ENCODE results near the gene CFAP20DC.
"Not testable (repeated sequence)": the region's sequence is repeated elsewhere in the genome, so short reads cannot be mapped to it uniquely, and the experiment has no call there.

Gene CFAP20DC

GRCh38 chr3:59049671-59050331 lies at the start of gene CFAP20DC:
Gene CFAP20DC (minus strand): TSS chr3:59050025. CDS start chr3:59049631, 394 bp downstream.
- DNase-seq, result peak in 57 of 58 donors; percentile 21 to 85 (median 67)

GRCh38 chr3:59098516-59098915 lies 48.7 kb upstream of the CFAP20DC start:
- DNase-seq, result not testable (repeated sequence)

- DNase-seq, result no peak
Measured at GRCh38 chr3:59094446-59094845, 44.6 kb upstream of the CFAP20DC start.

GRCh38 chr3:59093521-59093920 lies 43.7 kb upstream of the CFAP20DC start:
- DNase-seq, result no peak

GRCh38 chr3:59088761-59089160 lies 38.9 kb upstream of the CFAP20DC start:
- DNase-seq, result no peak

- DNase-seq, result no peak
Measured at GRCh38 chr3:59085976-59086375, 36.2 kb upstream of the CFAP20DC start.

GRCh38 chr3:59084583-59084982 lies 34.8 kb upstream of the CFAP20DC start:
- no peak for DNase-seq

GRCh38 chr3:59082106-59082505 lies 32.3 kb upstream of the CFAP20DC start:
- DNase-seq, result no peak

GRCh38 chr3:59081071-59081470 lies 31.2 kb upstream of the CFAP20DC start:
- DNase-seq, result no peak

GRCh38 chr3:59079962-59080361 lies 30.1 kb upstream of the CFAP20DC start:
- DNase-seq, result no peak

- no peak for DNase-seq
Measured at GRCh38 chr3:59074764-59075163, 24.9 kb upstream of the CFAP20DC start.

- DNase-seq, result no peak
Measured at GRCh38 chr3:59072681-59073080, 22.9 kb upstream of the CFAP20DC start.

GRCh38 chr3:59069838-59070237 lies 20.0 kb upstream of the CFAP20DC start:
- no peak for DNase-seq

- no peak for DNase-seq
Measured at GRCh38 chr3:59065240-59065639, 15.4 kb upstream of the CFAP20DC start.

GRCh38 chr3:59064728-59065127 lies 14.9 kb upstream of the CFAP20DC start:
- no peak for DNase-seq

- no peak for DNase-seq
Measured at GRCh38 chr3:59064276-59064675, 14.5 kb upstream of the CFAP20DC start.

GRCh38 chr3:59056706-59057105 lies 6.9 kb upstream of the CFAP20DC start:
- DNase-seq, result no peak

GRCh38 chr3:59052803-59053411 lies 3.1 kb upstream of the CFAP20DC start:
- no peak for DNase-seq

- DNase-seq, result not testable (repeated sequence)
Measured at GRCh38 chr3:59050811-59051414, 1.1 kb upstream of the CFAP20DC start.

- DNase-seq, result no peak
Measured at GRCh38 chr3:59046839-59047238, 3.0 kb downstream of the CFAP20DC start.

GRCh38 chr3:59043391-59043790 lies 6.4 kb downstream of the CFAP20DC start:
- peak in 3 of 58 donors; percentile 9 to 14 (median 9) for DNase-seq

GRCh38 chr3:59040902-59041301 lies 8.9 kb downstream of the CFAP20DC start:
- no peak for DNase-seq

- no peak for DNase-seq
Measured at GRCh38 chr3:59027607-59028006, 22.2 kb downstream of the CFAP20DC start.
